Measurements from ENCODE around the gene GULP1.

Gene GULP1

DNA sequence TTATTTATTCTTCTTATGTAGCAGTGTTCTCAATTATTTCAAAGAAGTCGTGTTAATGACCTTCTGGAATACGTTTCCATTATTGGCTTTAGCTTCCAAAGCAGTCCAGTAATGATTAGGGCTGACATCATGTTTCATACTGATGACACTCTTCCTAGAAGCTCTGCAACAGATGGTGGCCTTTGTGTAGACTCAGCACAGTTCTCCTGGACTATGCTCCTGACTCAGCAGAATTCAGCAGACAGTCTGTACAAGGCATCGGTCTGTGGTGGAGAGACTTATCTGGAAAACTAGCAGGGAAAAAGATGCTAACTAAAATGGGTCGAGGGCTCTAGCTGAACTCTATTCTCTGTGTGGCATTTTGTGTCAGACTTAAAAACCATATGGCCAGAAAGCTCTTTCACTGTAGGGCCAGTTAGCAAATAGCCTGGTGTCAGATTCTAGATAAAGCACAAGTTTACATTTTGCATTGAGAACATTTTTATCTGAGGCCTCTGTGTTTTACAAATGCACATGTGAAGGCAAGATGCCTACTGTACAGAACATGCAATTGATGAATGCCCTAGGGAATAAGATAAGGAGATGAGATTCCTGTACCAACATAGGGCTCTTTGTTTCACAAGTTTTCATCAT, 35.1 kb downstream of the GULP1 start:
- no peak for DNase-seq

DNA sequence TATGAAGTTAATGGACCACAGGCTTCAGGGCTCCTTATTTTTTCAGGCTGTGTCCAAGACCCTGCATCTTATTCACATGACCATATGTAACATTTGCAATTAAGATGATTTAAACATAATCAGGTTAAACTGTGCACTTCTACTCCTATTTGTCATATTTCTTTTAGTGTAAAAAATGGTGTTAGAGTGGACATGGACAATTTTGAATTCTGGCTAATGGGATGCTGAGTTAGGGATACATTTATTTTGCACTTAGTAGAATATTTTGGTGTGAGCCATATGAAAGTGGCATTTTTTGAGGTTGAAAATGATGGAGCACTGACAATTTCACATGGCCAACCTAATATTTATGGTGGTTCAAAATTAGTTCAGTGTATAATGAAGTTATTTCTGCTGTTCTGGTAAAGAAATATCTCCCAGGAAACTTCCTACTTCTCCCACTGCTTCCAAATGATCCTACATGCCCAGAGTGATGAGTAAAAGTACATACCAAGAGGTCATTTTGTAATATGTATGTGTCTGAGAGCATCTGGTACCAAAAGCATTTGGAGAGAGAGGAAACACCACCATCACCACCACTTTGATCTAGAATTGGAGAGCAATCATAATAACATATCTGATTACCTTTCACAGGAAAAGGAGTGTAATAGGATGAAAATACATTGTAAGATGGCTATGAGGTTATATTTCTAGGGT, 36.0 kb downstream of the GULP1 start:
- DNase-seq, result no peak

DNA sequence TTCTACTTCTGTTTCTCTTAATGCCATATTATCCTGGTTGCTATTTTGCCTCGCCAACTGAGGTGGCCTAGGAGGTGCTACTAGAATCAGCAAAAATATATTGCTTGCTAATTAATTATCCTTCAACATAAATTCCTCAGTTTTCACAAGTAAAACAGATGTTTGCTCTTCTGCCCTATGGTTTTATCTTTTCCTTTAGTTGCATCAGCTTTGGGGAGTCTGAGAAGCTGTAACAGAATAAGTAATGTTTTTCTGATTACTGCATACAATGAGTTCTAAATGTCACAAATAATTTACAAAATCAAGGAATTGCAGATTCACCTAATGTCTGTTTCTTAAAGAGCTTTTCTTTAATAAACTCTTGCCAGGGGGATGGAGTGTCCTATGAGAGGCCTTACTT, 36.7 kb downstream of the GULP1 start:
- no peak for DNase-seq

DNA sequence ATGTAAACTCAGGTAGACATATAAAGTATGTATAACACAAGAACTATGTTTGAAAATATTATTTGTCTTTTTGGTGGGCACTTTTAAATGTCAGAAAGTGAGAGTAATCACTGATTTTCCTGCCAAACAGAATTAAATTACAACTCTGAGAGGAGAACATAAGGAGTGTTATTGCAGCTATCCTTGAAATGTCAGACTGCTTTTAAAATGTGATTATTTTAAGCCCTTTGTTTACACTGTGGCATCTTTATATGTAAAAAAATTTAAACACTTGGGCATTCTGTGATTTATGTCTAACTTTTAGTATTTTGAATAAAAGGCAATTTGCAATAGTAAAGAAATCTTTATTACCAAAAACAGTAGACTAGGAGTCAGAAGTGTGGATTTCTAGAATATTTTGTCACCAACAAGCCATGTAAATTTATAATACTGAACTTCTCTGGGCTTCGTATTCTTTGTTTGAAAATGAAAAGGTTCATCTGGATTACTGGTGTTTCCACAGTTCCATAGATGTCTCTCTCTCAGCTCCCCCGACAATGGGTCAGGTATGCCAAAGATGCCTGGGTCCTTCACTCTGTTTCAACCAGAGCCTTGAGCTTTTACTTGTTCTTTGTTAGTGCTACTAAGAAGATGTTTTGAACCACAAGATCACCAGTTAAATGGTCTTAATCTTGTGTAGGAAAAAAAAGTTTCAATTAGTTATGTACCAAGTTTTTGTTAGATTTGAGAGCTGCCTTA, 38.8 kb downstream of the GULP1 start:
- DNase-seq, result no peak

DNA sequence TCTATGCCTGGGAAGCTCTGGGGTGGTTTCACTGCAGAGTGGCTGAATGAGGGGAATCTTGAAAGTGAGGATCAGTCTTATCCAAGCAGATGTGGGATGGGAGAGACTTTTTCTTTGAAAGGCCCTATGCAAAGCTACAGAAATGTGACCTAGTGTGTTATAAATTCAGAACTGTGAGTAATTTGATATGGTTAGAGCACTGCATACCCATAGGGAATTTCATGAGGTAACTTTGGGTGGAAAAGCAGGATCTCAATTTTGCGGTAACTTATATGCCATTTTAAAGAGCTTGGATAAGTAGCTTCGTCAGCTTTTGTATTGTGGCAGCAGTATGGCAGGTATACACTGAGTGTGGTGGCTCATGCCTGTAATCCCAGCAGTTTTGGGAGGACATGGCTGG, 40.9 kb downstream of the GULP1 start:
- no peak for DNase-seq

DNA sequence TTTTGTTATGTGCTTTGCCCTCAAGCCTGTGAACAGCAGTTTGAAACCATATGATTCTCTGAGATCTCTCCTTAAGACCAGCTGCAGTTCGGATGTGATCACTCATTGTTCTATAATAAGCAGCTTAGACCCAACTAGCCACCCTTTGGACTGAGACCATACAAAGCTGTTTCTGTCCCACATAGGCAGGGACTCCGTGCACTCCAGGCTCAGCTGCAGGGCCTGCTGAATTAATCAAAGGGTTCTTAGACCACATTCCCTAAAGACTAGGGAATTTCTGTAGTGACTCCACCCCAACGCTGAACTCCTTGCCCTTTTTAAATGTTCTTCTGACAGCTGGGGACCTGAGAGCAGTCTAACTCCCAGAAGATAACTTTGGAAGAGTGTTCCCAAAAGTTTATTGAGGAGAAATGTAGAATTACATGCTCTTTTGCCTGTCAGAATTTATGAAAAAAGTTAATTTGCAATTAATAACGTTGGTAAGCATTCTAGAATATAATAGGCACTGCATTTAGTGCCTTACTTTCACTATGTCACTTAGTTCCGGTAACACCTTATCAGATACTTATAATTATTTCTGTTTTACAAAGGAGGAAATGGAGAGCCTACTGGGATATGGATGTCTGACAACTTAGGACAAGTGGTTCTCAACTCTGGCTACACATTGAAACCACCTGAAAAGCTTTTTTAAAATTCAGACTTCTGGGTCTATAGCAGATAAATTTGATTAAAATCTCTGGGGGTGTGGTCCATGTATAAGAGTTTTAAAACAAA, 42.3 kb downstream of the GULP1 start:
- DNase-seq, result no peak

DNA sequence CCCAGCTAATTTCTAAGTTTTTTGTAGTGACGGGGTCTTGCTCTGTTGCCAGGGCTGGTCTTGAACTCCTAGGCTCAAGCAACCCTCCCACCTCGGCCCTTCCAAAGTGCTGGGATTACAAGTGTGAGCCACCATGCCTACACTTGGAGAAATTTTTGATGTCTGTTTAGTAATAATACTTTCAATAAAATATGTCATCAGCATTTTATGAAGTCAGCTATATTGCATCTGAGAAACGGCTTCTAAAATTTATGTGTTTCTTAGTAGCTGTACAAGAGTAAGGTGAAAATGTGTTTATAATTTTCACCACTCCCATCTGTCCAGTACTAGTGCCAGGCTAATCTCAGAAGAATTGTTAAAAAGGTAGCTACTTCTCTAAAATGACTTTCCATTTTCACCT, 46.8 kb downstream of the GULP1 start:
- no peak for DNase-seq

DNA sequence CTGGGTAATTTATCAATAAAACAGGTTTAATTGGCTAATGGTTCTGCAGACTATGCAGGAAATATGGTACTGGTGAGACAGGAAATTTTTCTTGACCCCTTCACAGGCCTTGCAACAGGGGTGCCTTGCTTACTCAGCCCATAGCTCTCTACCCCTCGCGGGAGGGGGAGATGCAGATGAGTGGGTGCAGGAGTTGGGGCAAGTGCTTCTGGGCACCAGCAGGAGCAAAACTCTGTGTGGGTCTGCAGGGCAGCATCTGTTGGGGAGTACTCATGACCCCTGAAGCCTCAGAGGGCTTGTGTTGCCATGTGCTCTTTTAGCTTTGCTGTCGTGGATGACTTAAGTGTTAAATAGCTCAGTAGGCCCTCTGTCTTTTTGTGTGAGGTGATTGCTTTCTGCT, 48.6 kb downstream of the GULP1 start:
- no peak for DNase-seq

DNA sequence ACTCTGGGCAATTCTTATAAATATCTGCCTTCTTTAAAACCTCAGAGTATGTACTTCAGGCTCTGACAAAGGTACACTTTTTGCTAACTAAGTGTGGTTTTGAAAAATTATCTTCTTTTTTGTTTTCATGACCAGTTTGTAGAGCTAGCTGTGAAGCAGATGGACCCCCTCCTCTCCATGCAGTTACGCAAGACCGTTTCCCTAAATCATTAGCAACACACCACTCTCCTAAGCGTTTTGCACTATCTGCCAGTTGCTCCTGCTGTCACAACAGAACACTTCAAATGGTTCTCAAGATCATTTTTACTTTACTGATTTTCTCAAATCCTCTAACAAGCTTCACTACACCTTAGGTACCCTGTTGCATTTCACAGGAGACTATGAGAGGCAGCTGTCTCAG, 53.3 kb downstream of the GULP1 start:
- no peak for DNase-seq

DNA sequence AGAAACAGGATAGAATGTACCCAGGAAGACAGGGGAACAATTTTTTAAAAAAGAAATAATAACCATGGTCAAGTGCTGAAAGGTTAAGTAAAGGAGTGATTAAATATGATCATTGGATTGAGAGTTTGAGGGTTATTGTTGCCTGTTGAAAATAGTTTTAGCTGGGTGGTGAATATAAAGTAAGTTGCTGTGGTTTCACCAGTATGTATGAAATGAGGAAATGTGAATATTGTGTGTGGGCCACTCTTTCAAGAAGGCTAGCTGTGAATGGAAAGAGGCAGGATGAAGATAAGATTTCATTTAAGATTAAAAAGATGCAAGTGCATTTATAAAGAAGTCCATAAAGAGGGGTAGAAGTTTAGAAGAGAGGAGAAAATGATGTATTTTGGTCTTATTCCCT, 53.8 kb downstream of the GULP1 start:
- DNase-seq, result no peak

DNA sequence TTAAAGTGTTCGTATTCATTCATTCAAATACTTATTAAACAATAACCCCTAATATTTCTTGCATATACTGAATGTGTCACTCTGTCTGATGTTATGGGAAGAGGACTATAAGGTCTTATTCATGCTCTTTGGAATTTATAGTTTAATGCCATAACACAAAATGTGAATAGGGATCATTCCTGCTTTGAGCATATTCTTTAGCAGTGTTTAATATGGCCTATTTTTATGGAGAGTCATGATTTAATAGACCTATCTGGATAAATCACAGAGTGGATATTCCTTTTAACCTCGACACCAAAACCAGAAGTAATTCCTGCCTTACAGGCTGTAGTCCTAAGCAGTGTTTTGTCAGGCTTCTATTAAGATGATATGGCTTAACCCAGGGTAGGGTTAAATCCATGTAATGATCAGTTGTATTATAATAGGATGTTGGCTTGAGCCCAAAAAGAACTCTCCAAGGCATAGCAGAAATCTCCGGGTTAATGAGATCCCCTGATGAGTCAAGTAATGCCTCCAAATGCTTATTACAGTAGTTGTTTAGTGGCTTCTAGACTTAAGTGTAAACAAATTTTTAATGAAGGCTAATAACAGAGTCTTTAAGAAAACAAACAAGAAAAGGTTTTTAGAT, 54.3 kb downstream of the GULP1 start:
- DNase-seq, result no peak

DNA sequence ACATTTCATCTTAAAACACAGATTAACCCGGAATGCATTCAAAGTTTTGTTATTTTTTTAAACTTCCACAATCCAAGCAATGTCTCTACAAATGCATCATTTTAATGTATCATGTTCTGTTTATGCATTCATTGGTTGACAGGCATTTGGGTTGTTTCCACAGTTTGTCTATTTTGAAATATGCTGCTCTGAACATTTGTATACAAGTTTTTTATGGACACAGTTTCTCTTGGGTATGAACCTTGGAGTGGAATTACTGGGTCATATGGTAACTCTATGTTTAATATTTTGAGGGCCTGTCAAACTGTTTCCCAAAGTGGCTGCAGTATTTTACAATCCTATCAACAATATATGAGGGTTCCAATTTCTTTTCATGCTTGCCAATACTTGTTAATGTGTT, 57.3 kb downstream of the GULP1 start:
- no peak for DNase-seq

DNA sequence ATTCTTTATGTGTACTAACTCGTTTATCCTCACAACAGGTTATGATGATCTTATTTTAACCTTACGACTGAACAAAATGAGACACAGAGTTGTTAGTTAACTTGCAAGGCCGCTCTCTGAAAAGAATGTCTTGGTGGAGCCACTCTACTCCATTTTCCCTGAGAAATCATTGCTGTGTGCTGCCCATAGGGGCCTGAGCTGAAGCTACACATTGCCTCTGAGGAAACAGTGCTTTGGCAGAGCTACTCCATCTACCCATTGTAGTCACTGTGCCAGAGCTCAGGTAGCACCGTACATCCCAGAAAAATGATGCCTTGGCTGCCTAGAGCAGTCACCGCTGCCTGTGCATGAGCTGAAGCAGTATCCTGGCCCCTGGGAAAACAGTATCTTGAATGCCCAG, 61.6 kb downstream of the GULP1 start:
- no peak for DNase-seq

DNA sequence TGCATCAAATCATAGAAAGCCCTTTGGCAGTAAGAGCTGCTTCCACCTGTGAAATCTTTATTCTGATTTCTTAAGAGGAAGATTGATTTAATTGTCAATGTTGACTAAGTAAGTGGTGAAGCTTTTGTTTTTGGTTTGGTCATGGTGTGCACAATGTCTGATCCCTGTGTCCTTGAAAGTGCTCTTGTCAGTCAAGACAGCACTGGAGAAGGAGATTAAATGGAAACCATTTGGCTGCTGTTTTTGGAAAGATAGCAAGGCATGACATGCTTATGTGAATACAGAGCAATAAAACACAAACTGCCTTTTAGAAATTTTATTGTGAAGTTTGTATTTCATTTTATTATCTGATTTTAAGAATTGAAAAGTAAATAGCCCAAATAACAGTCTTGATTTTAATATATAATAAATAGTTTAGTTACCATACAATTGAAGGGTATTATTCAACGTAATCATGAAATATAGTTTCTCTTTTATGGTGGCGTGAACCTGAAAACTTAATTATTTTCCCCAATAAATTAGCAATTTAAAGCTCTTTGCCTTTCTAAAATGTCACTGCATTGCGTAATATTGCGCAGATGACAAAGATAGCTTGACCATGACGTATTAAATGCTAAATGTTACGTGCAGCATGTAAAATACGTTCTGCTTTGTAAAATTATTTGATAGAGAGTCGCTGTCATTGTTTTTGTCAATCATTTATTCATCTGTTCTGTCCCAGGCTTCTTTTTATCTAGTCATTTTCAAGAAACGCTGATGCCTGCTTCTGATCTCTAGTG, 69.0 kb downstream of the GULP1 start:
- no peak for DNase-seq

DNA sequence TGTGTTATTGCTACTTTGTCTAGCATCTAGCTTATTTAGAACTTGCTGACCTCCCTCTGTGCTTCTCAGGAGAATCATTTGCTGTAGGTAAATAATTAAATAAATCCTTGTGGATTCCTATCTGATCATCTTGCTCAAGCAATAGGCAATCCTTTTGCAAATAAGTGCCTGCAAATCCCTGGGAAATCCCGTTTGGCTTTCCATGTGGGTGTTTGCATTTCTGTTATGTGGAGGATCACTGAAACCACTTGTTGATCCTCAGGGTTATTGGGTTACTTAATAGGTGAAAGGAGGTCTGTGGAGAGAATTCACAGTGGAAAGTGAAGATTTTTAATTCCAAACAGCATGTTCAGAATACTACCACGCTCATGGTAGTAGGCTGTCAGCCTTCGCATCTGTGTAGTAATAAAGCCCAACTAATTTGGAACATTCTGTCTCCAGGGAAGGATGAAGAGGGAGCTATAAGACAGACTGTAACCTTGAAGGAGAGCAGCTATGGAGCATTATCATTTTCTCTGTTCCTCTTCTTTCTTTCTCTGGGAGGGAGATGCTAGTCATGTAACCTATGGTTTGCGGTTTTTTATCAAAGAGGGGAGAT, 72.5 kb downstream of the GULP1 start:
- DNase-seq, result no peak

DNA sequence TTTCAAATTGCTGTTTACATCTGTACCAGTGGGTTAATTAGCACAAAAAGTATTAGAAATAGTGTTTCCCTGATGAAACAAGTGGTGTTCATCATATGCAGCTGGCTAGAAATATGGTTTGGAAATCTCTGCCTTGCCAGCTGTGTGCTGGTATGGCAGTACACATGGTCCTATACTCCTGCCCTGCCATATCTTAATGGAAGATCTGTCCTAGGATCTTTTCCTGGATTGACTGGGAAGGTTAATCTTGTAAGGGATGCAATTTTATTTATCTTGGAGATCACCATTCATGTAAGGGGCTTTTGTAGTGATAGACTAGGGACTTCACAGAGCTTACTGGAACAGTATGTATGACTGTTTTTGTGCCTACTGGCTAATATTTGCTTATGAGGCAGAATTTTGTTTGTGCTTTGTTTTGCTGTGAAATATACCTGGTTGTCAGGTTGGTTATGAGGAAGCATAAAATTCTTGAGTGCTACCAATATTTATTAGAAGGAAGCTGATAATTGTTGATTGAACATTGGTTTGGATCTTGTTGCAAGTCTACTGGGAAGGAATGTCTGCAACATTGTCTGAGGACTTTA, 73.5 kb downstream of the GULP1 start:
- DNase-seq, result no peak

DNA sequence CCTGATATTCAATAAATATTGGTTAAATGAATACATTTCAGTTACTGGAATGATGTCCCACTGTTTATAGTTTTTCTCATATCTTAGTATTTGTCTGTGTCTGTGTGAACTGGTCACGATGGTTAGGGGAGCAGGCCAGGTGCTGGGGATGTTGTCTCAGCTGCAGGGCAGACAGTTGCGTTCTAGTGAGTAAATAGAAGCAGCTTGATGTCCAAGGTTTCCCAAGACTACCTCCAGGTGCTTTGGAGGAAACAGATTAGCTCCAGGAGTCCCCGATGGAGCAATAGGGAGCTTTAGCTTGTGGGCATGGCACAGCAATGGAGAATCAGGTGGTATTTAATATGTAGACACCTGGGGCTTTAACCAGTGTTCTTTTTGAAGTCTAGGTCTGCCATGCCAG, 75.5 kb downstream of the GULP1 start:
- no peak for DNase-seq

DNA sequence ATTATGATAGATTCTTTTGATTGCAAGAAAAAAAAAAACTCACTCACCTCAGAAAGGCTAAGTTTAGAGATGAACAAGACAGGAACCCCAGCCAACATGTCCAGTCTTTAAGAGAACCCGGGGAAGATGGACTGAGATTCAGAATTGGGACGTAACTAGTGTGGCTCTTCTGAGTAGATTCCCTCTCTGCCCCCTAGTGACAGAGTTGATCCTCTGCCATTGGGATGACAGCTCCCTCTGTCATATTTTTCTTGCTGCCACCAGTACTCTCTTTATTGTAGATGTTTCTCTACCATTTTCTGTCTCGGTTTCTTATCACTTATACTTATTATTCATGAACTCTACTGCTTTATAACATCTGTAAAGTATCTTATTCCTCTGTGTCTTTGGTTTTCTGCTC, 77.7 kb downstream of the GULP1 start:
- DNase-seq, result peak in 1 of 5 experiments; percentile 17

DNA sequence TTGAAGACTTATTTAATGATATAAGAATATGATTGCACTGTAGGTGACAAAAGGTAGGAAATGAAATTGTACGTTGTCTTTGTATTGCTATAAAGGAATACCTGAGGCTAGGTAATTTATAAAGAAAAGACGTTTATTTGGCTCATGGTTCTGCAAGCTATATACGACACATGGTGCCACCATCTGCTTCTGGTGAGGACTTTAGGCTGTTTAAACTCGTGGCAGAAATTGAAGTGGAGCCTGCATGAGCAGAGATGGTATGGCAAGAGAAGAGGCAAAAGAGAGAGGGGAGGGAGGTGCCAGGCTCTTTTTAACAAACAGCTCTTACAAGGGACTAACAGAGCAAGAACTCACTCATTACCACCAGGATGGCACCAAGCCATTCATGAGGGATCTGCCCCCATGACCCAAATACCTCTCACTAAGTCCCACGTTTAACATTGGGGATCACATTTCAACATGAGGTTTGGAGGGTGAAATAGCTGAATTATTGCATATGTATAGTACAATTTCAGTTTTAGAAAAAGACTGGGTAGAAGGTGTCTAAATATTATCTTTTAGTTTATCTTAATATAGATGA, 86.8 kb downstream of the GULP1 start:
- no peak for DNase-seq

DNA sequence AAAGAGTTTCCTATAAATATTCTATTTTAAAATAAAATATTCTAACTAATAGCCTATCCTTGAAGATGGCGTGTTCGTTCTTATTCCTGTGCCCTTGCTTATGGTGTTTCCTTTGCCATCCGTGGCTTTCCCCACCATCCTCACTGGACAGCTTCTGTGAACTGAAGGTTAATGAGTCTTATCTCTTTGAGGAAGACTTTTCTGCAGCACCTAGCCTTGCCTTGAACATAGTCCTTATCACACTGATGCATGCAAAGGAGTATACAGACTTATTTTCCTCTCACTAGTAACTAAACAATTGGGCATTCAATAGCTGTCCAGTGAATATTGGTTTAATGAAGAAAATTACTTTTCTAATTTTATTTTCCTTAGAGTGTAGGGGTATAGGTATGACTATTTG, 88.1 kb downstream of the GULP1 start:
- no peak for DNase-seq

DNA sequence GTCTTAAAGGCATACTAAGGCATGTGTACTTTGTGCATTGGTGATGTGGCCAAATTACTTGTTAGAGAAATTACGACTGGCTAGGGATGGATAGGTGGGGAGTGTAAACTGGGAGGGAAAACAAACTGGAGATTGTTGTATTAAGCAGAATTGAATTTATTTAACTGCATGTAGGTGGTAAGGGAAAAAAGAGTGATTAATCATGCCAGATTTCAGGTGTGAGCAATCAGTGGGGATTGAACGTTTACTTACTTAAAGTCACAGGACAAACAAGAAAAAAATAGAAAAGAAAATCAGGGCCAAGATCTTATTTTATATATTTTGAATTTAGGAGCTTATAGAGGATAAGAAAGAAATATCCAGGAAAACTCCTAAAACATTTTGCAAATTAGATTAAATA, 88.6 kb downstream of the GULP1 start:
- DNase-seq, result no peak

Measured in T-helper 2 cell (primary cell).